ENCODE results near the gene CHAT. TPM values are rescaled to one million over a fixed set of nuclear protein-coding genes. Genes with fewer than 3 reads are reported as not detected.

CHAT gene
- total RNA-seq, 1 donor from 2014 or later = not detected

GRCh38 chr10:49617121-49618020 is 3.5 kb downstream of the CHAT start:
- DNase-seq = no peak
- no peaks in the 10 kb centered on the region for H3K4me1 ChIP-seq
- TF ChIP-seq CTCF (IDR thresholded peaks at IDR 0.05; ENCODE audit: borderline replicate concordance) = no peak
- no peaks in the 10 kb centered on the region for H3K36me3 ChIP-seq
- intact Hi-C loops (cut with micrococcal nuclease) = no loop called here
- no peak overlapping the region for H3K4me3 ChIP-seq
- no peaks in the 10 kb centered on the region for H3K9me3 ChIP-seq (replicated peaks)
- peaks cover 100% of the 10 kb centered on the region for H3K27me3 ChIP-seq (ENCODE audit: low read depth)
- H3K27ac ChIP-seq (replicated peaks) = no peak overlapping the region

GRCh38 chr10:49618821-49619220 is 5.0 kb downstream of the CHAT start:
- Histone ChIP-seq H3K4me1 (no peaks in the 10 kb centered on the region), H3K27ac (replicated peaks) (no peak overlapping the region), H3K9me3 (replicated peaks) (no peaks in the 10 kb centered on the region), H3K27me3 (ENCODE audit: low read depth) (peaks cover 100% of the 10 kb centered on the region), H3K36me3 (no peaks in the 10 kb centered on the region), H3K4me3 (no peak overlapping the region)
- TF ChIP-seq CTCF (IDR thresholded peaks at IDR 0.05; ENCODE audit: borderline replicate concordance) = no peak
- intact Hi-C loops (cut with micrococcal nuclease) = no loop called here
- DNase-seq = no peak

- peaks cover 99% of the 10 kb centered on the region for H3K27me3 ChIP-seq (ENCODE audit: low read depth)
Measured at GRCh38 chr10:49619613-49620012, 5.8 kb downstream of the CHAT start.

GRCh38 chr10:49620286-49620810 is 6.5 kb downstream of the CHAT start:
- Histone ChIP-seq H3K27ac (replicated peaks) (no peak overlapping the region), H3K36me3 (no peaks in the 10 kb centered on the region), H3K9me3 (replicated peaks) (no peaks in the 10 kb centered on the region), H3K27me3 (ENCODE audit: low read depth) (peaks cover 97% of the 10 kb centered on the region), H3K4me3 (no peak overlapping the region), H3K4me1 (no peaks in the 10 kb centered on the region)
- no peak for TF ChIP-seq CTCF (IDR thresholded peaks at IDR 0.05; ENCODE audit: borderline replicate concordance)
- no peak for DNase-seq
- intact Hi-C loops (cut with micrococcal nuclease) = no loop called here

More at GRCh38 chr10:49619613-49620012, 5.8 kb downstream of the CHAT start:
- Histone ChIP-seq H3K27ac (replicated peaks) (no peak overlapping the region), H3K36me3 (no peaks in the 10 kb centered on the region), H3K4me3 (no peak overlapping the region), H3K9me3 (replicated peaks) (no peaks in the 10 kb centered on the region), H3K4me1 (no peaks in the 10 kb centered on the region)
- no peak for TF ChIP-seq CTCF (IDR thresholded peaks at IDR 0.05; ENCODE audit: borderline replicate concordance)
- intact Hi-C loops (cut with micrococcal nuclease) = no loop called here
- DNase-seq = no peak

GRCh38 chr10:49620841-49621378 is 7.1 kb downstream of the CHAT start:
- H3K36me3 ChIP-seq = no peaks in the 10 kb centered on the region
- H3K4me3 ChIP-seq = no peak overlapping the region
- TF ChIP-seq CTCF (IDR thresholded peaks at IDR 0.05; ENCODE audit: borderline replicate concordance) = no peak
- no peaks in the 10 kb centered on the region for H3K9me3 ChIP-seq (replicated peaks)
- no peaks in the 10 kb centered on the region for H3K4me1 ChIP-seq
- H3K27ac ChIP-seq (replicated peaks) = no peak overlapping the region
- H3K27me3 ChIP-seq (ENCODE audit: low read depth) = peaks cover 97% of the 10 kb centered on the region
- intact Hi-C loops (cut with micrococcal nuclease) = no loop called here
- no peak for DNase-seq

Data from left ventricle myocardium inferior (tissue), 1 donor.